Measurements from ENCODE around the gene CBX5.
"Not testable (repeated sequence)": the region's sequence is repeated elsewhere in the genome, so short reads cannot be mapped to it uniquely, and the experiment has no call there.

The CBX5 gene

DNA sequence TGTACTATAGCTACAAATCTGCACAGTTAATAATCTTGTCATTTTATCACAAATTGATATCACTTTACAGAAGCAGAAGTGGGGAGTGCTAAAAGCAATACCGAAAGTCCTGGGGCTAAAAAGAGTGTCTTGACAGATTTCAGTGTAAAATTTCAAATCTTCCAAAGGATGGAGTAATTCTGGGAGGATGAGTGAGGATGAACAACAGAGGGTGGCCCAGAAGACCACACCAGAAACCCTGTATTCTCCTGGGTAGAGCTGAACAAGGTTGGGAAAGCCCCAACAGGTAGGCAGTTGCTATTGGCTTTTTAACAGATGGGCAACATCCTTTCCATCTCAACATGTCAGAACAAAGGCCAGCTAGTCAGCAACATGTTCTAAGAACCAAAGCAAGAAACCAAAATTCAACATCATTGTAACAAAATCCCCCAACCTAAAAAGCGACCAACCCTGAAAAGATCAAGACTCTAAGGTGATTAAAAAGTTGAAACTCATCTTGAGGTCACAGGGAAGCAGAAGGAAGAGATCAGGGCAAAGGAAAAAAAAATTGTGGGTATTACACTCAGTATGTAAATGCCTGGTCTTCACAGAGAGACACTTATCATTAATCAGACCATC lies 38.8 kb downstream of the CBX5 start:
- Histone ChIP-seq H3K9me3 (ENCODE audit: control insufficient read depth, low read length) (no peaks in the 10 kb centered on the region), H3K79me2 (peaks cover 11% of the 10 kb centered on the region), H3K4me2 (ENCODE audit: low read length) (no peak overlapping the region), H3K36me3 (ENCODE audit: control insufficient read depth, insufficient read depth, low read length) (no peaks in the 10 kb centered on the region), H3K4me1 (no peaks in the 10 kb centered on the region), H3K27me3 (ENCODE audit: control insufficient read depth, insufficient read depth, low read length) (no peaks in the 10 kb centered on the region), H3K4me3 (ENCODE audit: low read depth, low read length) (no peak overlapping the region), H2AFZ (no peak overlapping the region), H3K9ac (no peak overlapping the region), H3K27ac (no peak overlapping the region)
- TF ChIP-seq, protein P1, sequence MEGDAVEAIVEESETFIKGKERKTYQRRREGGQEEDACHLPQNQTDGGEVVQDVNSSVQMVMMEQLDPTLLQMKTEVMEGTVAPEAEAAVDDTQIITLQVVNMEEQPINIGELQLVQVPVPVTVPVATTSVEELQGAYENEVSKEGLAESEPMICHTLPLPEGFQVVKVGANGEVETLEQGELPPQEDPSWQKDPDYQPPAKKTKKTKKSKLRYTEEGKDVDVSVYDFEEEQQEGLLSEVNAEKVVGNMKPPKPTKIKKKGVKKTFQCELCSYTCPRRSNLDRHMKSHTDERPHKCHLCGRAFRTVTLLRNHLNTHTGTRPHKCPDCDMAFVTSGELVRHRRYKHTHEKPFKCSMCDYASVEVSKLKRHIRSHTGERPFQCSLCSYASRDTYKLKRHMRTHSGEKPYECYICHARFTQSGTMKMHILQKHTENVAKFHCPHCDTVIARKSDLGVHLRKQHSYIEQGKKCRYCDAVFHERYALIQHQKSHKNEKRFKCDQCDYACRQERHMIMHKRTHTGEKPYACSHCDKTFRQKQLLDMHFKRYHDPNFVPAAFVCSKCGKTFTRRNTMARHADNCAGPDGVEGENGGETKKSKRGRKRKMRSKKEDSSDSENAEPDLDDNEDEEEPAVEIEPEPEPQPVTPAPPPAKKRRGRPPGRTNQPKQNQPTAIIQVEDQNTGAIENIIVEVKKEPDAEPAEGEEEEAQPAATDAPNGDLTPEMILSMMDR (IDR thresholded peaks at IDR 0.05): no peak

DNA sequence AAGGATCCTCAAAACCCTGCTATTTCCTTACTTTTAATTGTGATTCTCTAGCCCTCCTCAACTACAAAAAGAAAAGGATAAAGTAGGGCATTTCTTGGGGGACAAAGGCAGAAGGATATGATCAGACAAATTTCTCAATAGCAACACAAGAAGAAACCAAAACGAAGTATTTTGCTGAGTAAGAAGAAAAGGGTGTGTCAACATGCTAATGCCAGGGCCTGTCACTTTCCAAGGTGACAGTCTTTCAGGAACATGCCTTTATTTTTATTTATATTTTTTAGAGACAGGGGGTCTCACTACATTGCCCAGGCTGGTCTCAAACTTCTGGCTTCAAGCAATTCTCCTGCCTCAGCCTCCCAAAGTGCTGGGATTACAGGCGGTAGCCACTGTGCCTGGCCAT lies 39.8 kb downstream of the CBX5 start:
- Histone ChIP-seq H3K4me3 (ENCODE audit: low read depth, low read length) (no peak overlapping the region), H3K4me2 (ENCODE audit: low read length) (no peak overlapping the region), H3K9me3 (ENCODE audit: control insufficient read depth, low read length) (no peaks in the 10 kb centered on the region), H3K79me2 (peaks cover 9% of the 10 kb centered on the region), H3K4me1 (no peaks in the 10 kb centered on the region), H3K9ac (no peak overlapping the region), H3K27ac (no peak overlapping the region), H2AFZ (no peak overlapping the region), H3K27me3 (ENCODE audit: control insufficient read depth, insufficient read depth, low read length) (no peaks in the 10 kb centered on the region), H3K36me3 (ENCODE audit: control insufficient read depth, insufficient read depth, low read length) (no peaks in the 10 kb centered on the region)
- TF ChIP-seq, protein P1 (IDR thresholded peaks at IDR 0.05): no peak

DNA sequence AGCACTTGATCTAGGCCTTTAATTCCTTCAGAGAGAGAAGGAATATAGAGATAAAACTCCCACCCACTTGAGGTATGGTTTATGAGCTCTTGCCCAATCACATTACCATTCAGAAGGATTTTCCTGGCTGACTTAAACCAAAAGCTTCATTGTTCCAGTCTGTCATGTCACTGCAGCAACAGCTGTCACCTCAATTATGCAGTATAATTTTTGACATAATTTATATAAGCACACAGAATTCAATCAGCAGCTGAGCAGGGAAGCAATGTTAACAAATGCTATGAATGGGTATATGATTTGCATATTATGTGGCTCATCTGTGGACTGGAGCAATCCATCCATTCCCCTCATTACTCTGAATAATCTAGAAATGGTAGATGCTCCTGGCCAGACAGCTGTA lies 40.3 kb downstream of the CBX5 start:
- Histone ChIP-seq H3K4me2 (ENCODE audit: low read length) (no peak overlapping the region), H2AFZ (no peak overlapping the region), H3K36me3 (ENCODE audit: control insufficient read depth, insufficient read depth, low read length) (no peaks in the 10 kb centered on the region), H3K79me2 (peaks cover 6% of the 10 kb centered on the region), H3K9me3 (ENCODE audit: control insufficient read depth, low read length) (no peaks in the 10 kb centered on the region), H3K4me3 (ENCODE audit: low read depth, low read length) (no peak overlapping the region), H3K9ac (no peak overlapping the region), H3K27me3 (ENCODE audit: control insufficient read depth, insufficient read depth, low read length) (no peaks in the 10 kb centered on the region), H3K27ac (no peak overlapping the region), H3K4me1 (no peaks in the 10 kb centered on the region)
- TF ChIP-seq, protein P1 (IDR thresholded peaks at IDR 0.05): no peak

DNA sequence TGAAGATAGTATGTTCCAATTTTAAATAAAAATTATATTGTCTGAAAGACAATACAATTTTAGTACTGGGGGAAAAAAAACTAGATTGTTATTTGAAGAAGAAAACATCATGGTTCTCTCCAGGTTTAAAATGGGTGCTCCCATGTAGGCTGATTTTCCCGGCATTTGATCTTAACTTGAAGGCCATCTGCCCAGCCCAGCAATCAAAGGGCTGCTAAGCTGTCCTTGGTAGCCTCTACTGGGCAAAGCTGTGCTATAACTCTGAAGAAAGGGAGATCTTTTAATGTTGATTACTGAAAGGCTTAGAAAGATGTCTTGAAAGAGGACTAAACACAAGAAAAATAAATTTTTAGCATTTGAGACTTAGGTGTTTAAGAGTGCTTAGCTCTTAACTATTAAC lies 41.4 kb downstream of the CBX5 start:
- TF ChIP-seq, protein P1 (IDR thresholded peaks at IDR 0.05): no peak
- H3K36me3 ChIP-seq (ENCODE audit: control insufficient read depth, insufficient read depth, low read length): no peaks in the 10 kb centered on the region
- peaks cover 2% of the 10 kb centered on the region for H3K79me2 ChIP-seq
- H3K4me1 ChIP-seq: no peaks in the 10 kb centered on the region
- no peak overlapping the region for H2AFZ ChIP-seq
- no peak overlapping the region for H3K4me3 ChIP-seq (ENCODE audit: low read depth, low read length)
- no peak overlapping the region for H3K9ac ChIP-seq
- no peak overlapping the region for H3K4me2 ChIP-seq (ENCODE audit: low read length)
- H3K27me3 ChIP-seq (ENCODE audit: control insufficient read depth, insufficient read depth, low read length): no peaks in the 10 kb centered on the region
- H3K9me3 ChIP-seq (ENCODE audit: control insufficient read depth, low read length): no peaks in the 10 kb centered on the region
- H3K27ac ChIP-seq: no peak overlapping the region

DNA sequence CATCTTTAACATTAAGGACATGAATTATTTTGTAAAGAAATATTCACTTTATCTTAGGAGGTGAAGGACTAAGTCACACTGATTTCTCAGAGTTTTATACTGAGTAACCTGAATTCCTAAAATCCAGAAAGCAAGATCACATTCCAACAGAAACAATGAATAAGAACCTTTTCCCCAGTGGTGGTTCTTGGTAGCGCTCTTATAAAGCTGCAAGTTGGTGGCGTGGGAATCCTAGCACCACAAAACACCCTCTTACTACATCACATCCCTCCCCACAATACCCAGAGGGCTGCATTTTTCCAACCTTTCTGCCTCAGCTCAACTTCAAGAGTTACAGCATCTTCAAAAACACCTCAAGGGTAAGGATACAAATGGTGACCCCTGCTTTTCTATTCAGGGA lies 47.1 kb downstream of the CBX5 start:
- H3K27ac ChIP-seq: no peak overlapping the region
- H3K4me2 ChIP-seq (ENCODE audit: low read length): no peak overlapping the region
- no peaks in the 10 kb centered on the region for H3K4me1 ChIP-seq
- H3K9me3 ChIP-seq (ENCODE audit: control insufficient read depth, low read length): no peaks in the 10 kb centered on the region
- H3K4me3 ChIP-seq (ENCODE audit: low read depth, low read length): no peak overlapping the region
- H2AFZ ChIP-seq: no peak overlapping the region
- H3K9ac ChIP-seq: no peak overlapping the region
- H3K36me3 ChIP-seq (ENCODE audit: control insufficient read depth, insufficient read depth, low read length): no peaks in the 10 kb centered on the region
- peaks cover 2% of the 10 kb centered on the region for H3K79me2 ChIP-seq
- TF ChIP-seq, protein P1 (IDR thresholded peaks at IDR 0.05): no peak
- no peaks in the 10 kb centered on the region for H3K27me3 ChIP-seq (ENCODE audit: control insufficient read depth, insufficient read depth, low read length)

DNA sequence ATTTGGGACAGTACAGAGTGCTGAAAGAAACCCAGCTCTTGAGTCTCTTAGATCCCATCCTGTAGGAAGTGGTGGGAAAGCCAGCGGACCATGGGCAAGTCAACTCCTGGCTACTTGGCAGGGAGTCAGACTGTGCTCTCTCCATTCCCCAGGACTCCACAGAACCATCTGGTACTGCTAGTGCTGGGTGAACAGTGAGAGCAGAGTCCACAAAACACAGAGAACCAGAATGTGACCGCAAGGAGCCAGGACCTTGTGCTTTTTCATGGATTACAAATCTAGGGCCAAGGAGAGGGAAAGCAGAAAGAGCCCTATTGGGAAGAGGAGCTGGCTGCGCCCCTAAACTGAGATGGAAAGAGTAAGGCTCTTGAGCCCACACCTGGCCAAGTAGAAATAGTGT lies 48.7 kb downstream of the CBX5 start:
- H3K79me2 ChIP-seq; H3K36me3 ChIP-seq (ENCODE audit: control insufficient read depth, insufficient read depth, low read length); H3K4me3 ChIP-seq (ENCODE audit: low read depth, low read length); H3K27ac ChIP-seq; H2AFZ ChIP-seq; H3K27me3 ChIP-seq (ENCODE audit: control insufficient read depth, insufficient read depth, low read length); H3K4me1 ChIP-seq; H3K4me2 ChIP-seq (ENCODE audit: low read length); H3K9me3 ChIP-seq (ENCODE audit: control insufficient read depth, low read length); H3K9ac ChIP-seq: not testable (repeated sequence)
